Vagina (tissue), 2 donors: ENCODE data around the gene ARHGEF28. TPM values are rescaled to one million over a fixed set of nuclear protein-coding genes. Genes with fewer than 3 reads are reported as not detected.

Experiments
- DNase-seq, 2 donors: peaks; one replicate each; pipeline ENCODE4 v3.0.0-alpha.2; 2017; ENCODE audit errors: extremely low spot score in 2 of 2
- H3K27ac ChIP-seq: fragments of 200-600 bp; sonication (generic); one replicate; pipeline ENCODE4 v1.5.1; 2019
- H3K27me3 ChIP-seq: fragments of 200-600 bp; sonication (generic); one replicate; pipeline ENCODE4 v1.5.1; 2019
- H3K36me3 ChIP-seq, 2 donors: fragments of 200-600 bp; sonication (generic); one replicate each; pipeline ENCODE4 v1.5.1; 2017 to 2019
- H3K4me1 ChIP-seq: fragments of 200-600 bp; sonication (generic); one replicate; pipeline ENCODE4 v1.5.1; 2019
- H3K4me3 ChIP-seq, 2 donors: fragments of 200-600 bp; sonication (generic); 1 replicate in 1 of 2; 2 replicates in 1 of 2; pipeline ENCODE4 v1.5.1; 2016 to 2019
- H3K9me3 ChIP-seq: fragments of 200-600 bp; sonication (generic); one replicate; pipeline ENCODE4 v1.5.1; 2019
- POLR2A ChIP-seq, 2 donors: fragments of 450-650 bp; IDR thresholded peaks; one replicate each; pipeline ENCODE4 v1.6.1; 2017; ENCODE audit warnings: antibody characterized with exemption in 2 of 2, mild to moderate bottlenecking in 2 of 2, moderate library complexity in 2 of 2
- POLR2AphosphoS5 ChIP-seq, 2 donors: sonication (generic); formaldehyde crosslinking; IDR thresholded peaks; one replicate each; pipeline ENCODE4 v1.9.0; 2017; ENCODE audit warnings: antibody characterized with exemption in 2 of 2, mild to moderate bottlenecking in 2 of 2, low read depth in 1 of 2; ENCODE audit not compliant: insufficient read depth in 1 of 2
- intact Hi-C: fragments of 100-400 bp; cut with DNase I; formaldehyde crosslinking; loops from one replicate; pipeline ENCODE4 v1.15.1; 2023
- total RNA-seq: library from RNA; depleted of rRNA; stranded (reverse); fragments of >200 nt; gene quantifications from one replicate; pipeline ENCODE4 v1.2.3, GENCODE V29; 2016
- TF ChIP-seq, protein P1 (sequence below), 3 experiments: fragments of 450-650 bp in 2 of 3; fragments of 200-600 bp in 1 of 3; sonication (generic) in 1 of 3; IDR thresholded peaks; one replicate each; pipeline ENCODE4 v1.5.1; 2017 to 2019; ENCODE audit warnings: antibody characterized with exemption in 3 of 3, mild to moderate bottlenecking in 2 of 3, moderate library complexity in 2 of 3

Gene ARHGEF28
- total RNA-seq, 1 donor from 2014 or later = 41.0 TPM

DNA sequence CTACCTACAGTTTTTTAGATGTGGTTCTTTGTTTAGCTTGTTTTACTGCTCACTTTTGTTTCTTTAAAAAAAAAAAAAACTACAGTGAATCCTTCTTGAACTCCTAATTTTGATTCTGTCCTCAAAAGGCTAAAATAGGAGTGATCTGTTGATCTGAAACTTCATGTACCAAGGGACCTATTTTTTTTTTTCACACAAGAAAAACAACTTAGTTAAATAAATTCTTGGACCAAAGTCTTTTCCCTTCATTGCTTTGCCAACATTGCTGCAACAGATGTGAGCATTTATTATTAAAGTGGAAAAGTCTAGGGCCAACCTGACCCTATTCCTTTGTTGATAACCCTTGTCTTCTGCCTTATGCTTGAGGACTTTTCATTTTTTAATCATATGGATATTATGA is 236.8 kb downstream of the ARHGEF28 start:
- Histone ChIP-seq H3K4me1 (peaks cover 16% of the 10 kb centered on the region), H3K36me3 (peaks cover 0 to 13% of the 10 kb centered on the region in 2 donors), H3K27ac (no peak overlapping the region), H3K27me3 (no peaks in the 10 kb centered on the region), H3K4me3 (no peak overlapping the region), H3K9me3 (no peaks in the 10 kb centered on the region)
- no peak for DNase-seq
- TF ChIP-seq, protein P1, sequence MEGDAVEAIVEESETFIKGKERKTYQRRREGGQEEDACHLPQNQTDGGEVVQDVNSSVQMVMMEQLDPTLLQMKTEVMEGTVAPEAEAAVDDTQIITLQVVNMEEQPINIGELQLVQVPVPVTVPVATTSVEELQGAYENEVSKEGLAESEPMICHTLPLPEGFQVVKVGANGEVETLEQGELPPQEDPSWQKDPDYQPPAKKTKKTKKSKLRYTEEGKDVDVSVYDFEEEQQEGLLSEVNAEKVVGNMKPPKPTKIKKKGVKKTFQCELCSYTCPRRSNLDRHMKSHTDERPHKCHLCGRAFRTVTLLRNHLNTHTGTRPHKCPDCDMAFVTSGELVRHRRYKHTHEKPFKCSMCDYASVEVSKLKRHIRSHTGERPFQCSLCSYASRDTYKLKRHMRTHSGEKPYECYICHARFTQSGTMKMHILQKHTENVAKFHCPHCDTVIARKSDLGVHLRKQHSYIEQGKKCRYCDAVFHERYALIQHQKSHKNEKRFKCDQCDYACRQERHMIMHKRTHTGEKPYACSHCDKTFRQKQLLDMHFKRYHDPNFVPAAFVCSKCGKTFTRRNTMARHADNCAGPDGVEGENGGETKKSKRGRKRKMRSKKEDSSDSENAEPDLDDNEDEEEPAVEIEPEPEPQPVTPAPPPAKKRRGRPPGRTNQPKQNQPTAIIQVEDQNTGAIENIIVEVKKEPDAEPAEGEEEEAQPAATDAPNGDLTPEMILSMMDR (IDR thresholded peaks at IDR 0.05) = no peak
- TF ChIP-seq POLR2AphosphoS5 (IDR thresholded peaks at IDR 0.05; ENCODE audit: insufficient read depth in 1 of 2, low read depth in 1 of 2) = no peak
- TF ChIP-seq POLR2A (IDR thresholded peaks at IDR 0.05) = no peak
- intact Hi-C loops = loop anchor here (5.0 kb wide), 1 partner anchor 445 kb away; no protein-coding TSS in a partner anchor

DNA sequence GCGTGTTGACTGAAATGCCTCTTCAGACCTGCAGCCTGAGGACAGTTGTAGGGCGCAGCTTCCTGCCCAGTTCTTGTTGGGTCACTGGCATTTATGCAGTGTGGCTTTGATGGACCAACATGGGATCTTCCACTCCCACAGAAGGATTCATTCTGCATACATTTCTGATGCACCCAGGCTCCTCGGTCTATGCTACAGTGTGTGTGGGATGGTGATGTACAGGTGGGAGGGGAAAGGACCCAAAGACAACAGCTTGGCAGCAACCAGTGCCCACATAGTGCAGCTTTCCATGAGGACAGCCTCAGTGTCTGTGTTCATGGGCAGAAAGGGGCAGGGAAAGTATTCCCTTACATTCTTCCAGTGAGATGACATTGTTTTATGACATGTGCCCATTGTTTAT is 237.9 kb downstream of the ARHGEF28 start:
- peak overlapping the region; percentile 21 for H3K27ac ChIP-seq
- TF ChIP-seq POLR2AphosphoS5 (IDR thresholded peaks at IDR 0.05; ENCODE audit: insufficient read depth in 1 of 2, low read depth in 1 of 2) = no peak
- TF ChIP-seq, protein P1 (IDR thresholded peaks at IDR 0.05) = no peak
- no peak for TF ChIP-seq POLR2A (IDR thresholded peaks at IDR 0.05)
- no peaks in the 10 kb centered on the region for H3K27me3 ChIP-seq
- no peaks in the 10 kb centered on the region for H3K9me3 ChIP-seq
- peaks cover 16% of the 10 kb centered on the region for H3K4me1 ChIP-seq
- peaks cover 0 to 11% of the 10 kb centered on the region in 2 donors for H3K36me3 ChIP-seq
- DNase-seq = no peak
- intact Hi-C loops = loop anchor here (5.0 kb wide), 1 partner anchor 447 kb away; no protein-coding TSS in a partner anchor
- H3K4me3 ChIP-seq = no peak overlapping the region

- no peaks in the 10 kb centered on the region for H3K27me3 ChIP-seq
- no peaks in the 10 kb centered on the region for H3K9me3 ChIP-seq
- peaks cover 16% of the 10 kb centered on the region for H3K4me1 ChIP-seq
- no peak overlapping the region for H3K4me3 ChIP-seq
- intact Hi-C loops = no loop called here
- no peak overlapping the region for H3K27ac ChIP-seq
- DNase-seq = no peak
- H3K36me3 ChIP-seq = peaks cover 0 to 18% of the 10 kb centered on the region in 2 donors
- TF ChIP-seq, protein P1 (IDR thresholded peaks at IDR 0.05) = no peak
- TF ChIP-seq POLR2A (IDR thresholded peaks at IDR 0.05) (no peak), POLR2AphosphoS5 (IDR thresholded peaks at IDR 0.05; ENCODE audit: insufficient read depth in 1 of 2, low read depth in 1 of 2) (no peak)
These were observed 239.3 kb downstream of the ARHGEF28 start for GRCh38 chr5:73865315-73865714.

DNA sequence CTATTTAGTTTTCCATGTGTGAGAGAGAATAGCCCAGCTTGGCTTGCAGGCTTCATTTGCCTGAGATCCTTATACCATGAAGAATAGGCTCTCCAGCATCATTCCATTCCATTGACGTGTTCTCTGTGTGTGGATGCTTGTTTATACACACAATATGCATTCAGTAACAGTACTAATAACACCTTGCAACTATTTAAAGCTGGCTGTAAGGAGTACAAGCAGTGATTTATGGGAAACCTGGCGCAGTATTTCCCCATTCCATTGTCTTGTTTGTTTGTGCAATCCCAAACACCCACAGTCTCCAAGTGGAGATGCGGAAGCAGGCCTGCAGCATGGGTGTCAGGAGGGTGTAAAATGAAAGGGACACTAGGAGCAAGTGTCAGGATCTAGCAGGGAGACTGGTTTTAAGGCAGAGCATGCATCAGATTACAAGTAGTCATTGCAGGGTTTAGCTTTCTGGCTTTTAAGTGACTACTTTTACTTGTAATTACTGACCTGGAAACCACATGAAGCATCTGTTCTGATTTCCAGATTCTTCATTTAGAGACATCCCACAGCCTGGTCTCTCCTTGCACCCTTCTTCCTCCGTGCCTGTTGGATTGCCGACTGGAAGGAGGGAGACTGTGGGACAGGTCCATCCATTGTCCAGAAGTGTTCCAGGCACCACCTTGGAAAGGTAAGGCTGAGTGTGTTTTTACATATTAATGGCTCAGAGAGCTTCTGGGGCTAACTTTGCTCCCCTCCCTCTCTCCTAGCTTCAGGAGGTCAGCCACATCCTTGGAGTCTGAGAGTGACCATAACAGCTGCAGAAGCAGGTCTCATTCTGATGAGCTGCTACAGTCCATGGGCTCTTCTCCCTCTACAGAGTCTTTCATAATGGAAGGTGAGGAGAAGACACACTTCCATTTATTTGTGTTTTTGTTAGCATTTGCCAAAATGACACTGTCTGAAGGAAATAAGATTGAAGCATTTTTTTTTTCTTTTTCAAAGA is 241.6 kb downstream of the ARHGEF28 start:
- no peak for DNase-seq
- H3K27ac ChIP-seq = no peak overlapping the region
- TF ChIP-seq POLR2A (IDR thresholded peaks at IDR 0.05) = no peak
- TF ChIP-seq, protein P1 (IDR thresholded peaks at IDR 0.05) = no peak
- no peak for TF ChIP-seq POLR2AphosphoS5 (IDR thresholded peaks at IDR 0.05; ENCODE audit: insufficient read depth in 1 of 2, low read depth in 1 of 2)

More for the DNA sequence above, 241.6 kb downstream of the ARHGEF28 start:
- Histone ChIP-seq H3K36me3 (peaks cover 0 to 20% of the 10 kb centered on the region in 2 donors), H3K4me1 (no peaks in the 10 kb centered on the region), H3K4me3 (no peak overlapping the region), H3K27me3 (no peaks in the 10 kb centered on the region), H3K9me3 (no peaks in the 10 kb centered on the region)
- intact Hi-C loops = no loop called here
